D721Med (cell line): ENCODE results near the gene STX1A.

Experiments
- DNase-seq: peaks from one replicate; pipeline ENCODE4 v3.0.0; 2011; ENCODE audit warnings: low spot score; ENCODE audit not compliant: insufficient read length
- FAIRE-seq: peaks from 2 replicates; lab custom pipeline; 2011; peaks lifted over from hg19 to GRCh38; lab: Jason Lieb, UNC
- CTCF ChIP-seq: IDR thresholded peaks from 2 replicates; pipeline ENCODE4 v1.5.1; 2012; ENCODE audit warnings: mild to moderate bottlenecking, control low read depth; ENCODE audit not compliant: insufficient read depth; ENCODE audit errors: missing control alignments

The STX1A gene

DNA sequence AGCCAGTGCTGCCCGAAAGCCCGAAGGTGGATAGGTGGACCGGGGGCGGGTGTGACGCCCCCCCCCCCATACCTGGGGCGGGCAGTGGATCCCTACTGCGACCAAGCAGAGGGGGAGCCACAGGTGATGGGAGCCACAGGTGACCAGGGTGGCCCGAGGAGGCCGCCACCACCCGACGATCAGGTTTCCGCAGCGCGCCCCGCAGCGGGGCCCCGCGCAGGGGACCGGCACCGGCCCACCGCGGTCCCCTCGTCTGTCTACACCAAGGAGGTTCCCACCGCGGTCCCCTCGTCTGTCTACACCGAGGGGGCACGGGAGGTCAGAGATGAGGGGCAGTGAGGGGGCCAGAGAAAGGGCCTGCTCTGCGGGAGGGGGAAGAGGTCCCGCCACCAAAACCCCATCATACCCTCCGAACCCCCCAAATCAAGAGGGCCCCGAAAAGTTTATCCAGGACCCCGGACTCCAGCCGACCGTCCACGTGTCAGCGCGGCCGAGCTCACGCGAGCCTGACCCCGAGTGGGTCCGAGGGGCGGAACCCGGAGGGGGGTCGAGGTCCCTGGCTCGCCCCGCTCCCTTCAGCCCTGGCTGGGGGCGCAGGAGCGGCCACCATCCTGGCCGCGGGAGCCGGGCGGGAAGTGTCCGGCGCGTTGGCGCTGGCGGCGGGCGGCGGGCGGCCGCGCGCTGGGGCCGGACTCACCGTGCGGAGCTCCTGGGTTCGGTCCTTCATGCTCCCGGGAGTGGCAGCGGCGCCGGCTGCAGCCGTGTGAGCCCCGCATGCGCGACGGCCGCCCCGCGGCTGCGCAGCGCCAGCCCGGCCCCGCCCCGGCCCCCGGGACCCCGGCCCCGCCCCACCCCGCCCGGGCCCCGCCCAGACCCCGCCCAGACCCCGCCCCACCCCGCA is at the start of gene STX1A:
Gene STX1A, minus strand, starts transcription at position 765 of the 901 bp plus-strand sequence. Its CDS starts 38 bp downstream, at position 727.
- FAIRE-seq, result no peak
- no peak for TF ChIP-seq CTCF
- peak; percentile 96 for DNase-seq

DNA sequence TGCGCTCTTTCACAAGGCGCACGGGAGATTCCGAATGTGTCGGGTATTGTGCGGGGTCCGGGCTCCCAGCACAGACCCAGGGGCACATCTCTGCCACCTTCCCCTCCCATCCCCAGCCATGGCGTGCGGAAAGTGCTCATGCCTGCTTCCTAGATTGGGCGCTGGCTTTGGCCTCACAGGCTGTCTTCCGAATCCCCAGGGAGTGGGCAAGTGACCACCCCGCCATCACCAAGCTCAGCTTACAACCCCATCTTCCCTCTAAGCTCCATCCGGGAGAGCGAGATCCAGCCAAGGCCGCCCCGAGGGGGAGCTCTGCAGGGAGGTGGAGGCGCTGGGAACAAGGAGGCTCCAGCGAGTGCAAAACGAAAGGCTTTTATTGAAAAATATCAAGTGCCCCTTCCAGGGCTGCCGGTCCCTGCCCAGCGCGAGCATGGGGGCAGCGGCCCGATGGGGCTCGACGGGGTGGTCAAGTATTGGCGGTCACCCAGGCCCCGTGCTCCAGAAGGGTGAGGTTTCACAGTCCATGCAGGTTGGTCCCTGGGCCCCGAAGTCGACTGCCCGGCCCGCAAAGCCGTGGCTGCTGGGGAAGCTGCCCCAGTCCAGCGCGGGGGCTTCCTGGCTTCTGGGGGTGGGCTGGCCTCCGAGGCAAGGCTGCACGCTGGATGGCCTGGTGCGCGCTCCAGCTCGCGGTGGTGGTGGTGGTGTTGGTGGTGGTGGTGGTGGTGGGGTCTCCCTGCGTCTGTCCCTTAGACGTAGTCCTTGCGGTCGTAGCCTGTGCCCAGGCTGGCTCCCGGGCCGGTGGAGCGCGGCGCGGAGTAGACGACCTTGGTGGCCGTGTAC is 49.4 kb upstream of the STX1A start:
- FAIRE-seq, result no peak
- TF ChIP-seq CTCF, result no peak
- DNase-seq, result no peak

DNA sequence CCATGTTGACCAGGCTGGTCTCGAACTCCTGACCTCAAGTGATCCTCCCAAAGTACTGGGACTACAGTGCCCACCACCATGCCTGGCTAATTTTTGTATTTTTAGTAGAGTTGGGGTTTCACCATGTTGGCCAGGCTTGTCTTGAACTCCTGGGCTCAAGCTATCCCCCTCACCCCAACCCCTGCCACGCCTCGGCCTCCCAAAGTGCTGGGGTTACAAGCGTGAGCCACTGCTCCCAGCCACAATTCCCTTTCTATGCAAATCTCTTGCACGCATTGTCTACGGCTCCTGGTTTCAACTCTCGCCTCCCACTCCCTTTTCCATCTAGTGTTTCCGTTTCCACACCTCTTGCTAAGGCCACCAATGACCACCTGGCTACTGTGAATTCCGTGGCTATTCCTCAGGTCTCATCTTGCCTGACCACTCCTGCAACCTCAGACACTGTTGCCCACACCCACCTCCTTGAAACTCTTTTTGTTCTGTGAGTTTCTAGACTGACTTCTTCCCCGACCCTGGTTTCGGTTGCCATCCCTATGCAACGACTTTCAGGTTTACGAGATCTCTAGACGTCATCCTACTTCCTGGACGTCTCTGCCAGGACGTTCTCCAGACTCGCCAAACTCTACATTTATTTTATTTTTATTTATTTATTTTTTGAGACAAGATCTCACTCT is 47.2 kb upstream of the STX1A start:
- FAIRE-seq, result no peak
- no peak for TF ChIP-seq CTCF
- no peak for DNase-seq

DNA sequence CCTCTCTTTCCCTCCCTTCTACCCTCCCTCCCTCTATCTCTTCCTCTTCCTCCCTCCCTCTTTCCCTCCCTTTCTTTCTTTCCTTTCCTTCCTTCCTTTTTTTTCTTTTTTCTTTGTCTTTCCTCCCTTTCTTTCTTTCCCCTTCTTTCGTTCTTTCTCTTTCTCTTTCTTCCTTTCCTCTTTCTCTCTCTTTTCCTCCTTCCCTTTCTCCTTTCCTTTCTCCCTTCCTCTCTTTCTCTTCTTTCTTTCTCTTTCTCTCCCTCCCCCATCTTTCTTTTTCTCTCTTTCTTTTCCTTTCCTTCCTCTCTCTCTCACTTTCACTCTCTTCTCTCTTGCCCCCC is 43.2 kb upstream of the STX1A start:
- no peak for FAIRE-seq
- TF ChIP-seq CTCF, result no peak
- no peak for DNase-seq

GRCh38 chr7:73761854-73762658 is 42.6 kb upstream of the STX1A start:
- DNase-seq (no peak), FAIRE-seq (no peak)
- TF ChIP-seq CTCF, result no peak

DNA sequence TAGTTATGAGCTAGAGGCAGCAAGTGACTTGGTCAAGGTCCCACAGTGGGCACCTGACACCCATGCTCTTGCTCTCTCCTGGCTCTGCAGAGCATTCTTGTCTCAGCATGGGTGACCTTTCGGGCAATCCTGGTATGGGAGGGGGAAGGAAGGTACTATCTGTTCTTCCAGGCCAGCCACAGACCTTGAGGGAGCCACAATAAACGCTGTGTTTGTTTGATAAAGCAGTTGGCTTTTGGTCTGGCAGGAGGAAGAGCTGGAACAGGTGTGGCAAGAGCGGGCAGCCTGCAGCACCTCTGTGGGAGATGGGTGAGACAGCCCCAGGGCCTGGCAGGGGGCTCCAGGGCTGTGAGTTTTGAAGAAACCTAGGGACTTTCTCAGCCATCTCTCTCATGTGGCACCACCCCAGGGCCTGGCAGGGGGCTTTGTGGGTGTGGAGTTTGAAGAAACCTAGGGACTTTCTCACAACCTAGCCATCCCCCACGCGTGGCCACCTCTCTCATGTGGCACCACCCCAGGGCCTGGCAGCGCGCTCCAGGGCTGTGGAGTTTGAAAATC is 39.2 kb upstream of the STX1A start:
- TF ChIP-seq CTCF, result no peak
- FAIRE-seq (no peak), DNase-seq (no peak)
